ENCODE results near the gene CST9.

GRCh38 chr20:23654717-23655116 is 49.0 kb upstream of the CST9 start:
- TF ChIP-seq, protein P1, sequence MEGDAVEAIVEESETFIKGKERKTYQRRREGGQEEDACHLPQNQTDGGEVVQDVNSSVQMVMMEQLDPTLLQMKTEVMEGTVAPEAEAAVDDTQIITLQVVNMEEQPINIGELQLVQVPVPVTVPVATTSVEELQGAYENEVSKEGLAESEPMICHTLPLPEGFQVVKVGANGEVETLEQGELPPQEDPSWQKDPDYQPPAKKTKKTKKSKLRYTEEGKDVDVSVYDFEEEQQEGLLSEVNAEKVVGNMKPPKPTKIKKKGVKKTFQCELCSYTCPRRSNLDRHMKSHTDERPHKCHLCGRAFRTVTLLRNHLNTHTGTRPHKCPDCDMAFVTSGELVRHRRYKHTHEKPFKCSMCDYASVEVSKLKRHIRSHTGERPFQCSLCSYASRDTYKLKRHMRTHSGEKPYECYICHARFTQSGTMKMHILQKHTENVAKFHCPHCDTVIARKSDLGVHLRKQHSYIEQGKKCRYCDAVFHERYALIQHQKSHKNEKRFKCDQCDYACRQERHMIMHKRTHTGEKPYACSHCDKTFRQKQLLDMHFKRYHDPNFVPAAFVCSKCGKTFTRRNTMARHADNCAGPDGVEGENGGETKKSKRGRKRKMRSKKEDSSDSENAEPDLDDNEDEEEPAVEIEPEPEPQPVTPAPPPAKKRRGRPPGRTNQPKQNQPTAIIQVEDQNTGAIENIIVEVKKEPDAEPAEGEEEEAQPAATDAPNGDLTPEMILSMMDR (IDR thresholded peaks at IDR 0.05), result no peak
- no peak for TF ChIP-seq POLR2AphosphoS5 (IDR thresholded peaks at IDR 0.05)
- no peak for TF ChIP-seq EP300 (IDR thresholded peaks at IDR 0.05)
- TF ChIP-seq POLR2A (IDR thresholded peaks at IDR 0.05), result no peak

All from suprapubic skin (tissue), 4 donors.